Stomach (tissue), 4 donors: Measurements from ENCODE around the gene CABLES2.

Experiments
- EP300 ChIP-seq: sonication (generic); formaldehyde crosslinking; IDR thresholded peaks from one replicate; pipeline ENCODE4 v1.6.1; 2017; ENCODE audit warnings: antibody characterized with exemption
- POLR2A ChIP-seq, 4 donors: fragments of 450-650 bp; IDR thresholded peaks; one replicate each; pipeline ENCODE4 v1.6.1; 2016; ENCODE audit warnings: antibody characterized with exemption in 4 of 4, control low read depth in 2 of 4, mild to moderate bottlenecking in 1 of 4, moderate library complexity in 1 of 4
- TF ChIP-seq, protein P1 (sequence below), 7 experiments: fragments of 450-650 bp in 4 of 7; fragments of 200-600 bp in 3 of 7; sonication (generic) in 3 of 7; IDR thresholded peaks; one replicate each; pipeline ENCODE4 v1.5.1; 2016 to 2019; ENCODE audit warnings: antibody characterized with exemption in 7 of 7, control low read depth in 2 of 7, mild to moderate bottlenecking in 1 of 7

DNA sequence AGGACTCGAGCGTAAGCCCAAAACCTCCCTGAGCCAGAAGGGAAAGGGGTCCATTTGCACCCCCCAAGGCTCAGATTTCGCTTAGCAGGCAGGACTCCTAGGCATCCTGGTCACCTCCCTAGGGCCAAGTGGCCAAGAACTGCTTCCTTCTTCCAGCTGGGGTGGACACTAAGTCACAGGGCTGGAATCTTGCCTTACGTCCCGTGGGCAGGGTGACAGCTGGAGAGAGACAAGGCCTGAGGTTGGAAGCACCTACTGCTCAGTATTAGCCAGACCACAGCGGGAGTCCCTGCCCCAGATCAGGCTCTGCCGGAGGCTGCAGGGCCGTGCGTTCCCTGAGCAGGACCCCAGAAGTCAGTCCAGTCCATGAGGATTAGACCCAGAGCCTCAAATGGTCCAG lies 59.6 kb downstream of the CABLES2 start:
- TF ChIP-seq, protein P1, sequence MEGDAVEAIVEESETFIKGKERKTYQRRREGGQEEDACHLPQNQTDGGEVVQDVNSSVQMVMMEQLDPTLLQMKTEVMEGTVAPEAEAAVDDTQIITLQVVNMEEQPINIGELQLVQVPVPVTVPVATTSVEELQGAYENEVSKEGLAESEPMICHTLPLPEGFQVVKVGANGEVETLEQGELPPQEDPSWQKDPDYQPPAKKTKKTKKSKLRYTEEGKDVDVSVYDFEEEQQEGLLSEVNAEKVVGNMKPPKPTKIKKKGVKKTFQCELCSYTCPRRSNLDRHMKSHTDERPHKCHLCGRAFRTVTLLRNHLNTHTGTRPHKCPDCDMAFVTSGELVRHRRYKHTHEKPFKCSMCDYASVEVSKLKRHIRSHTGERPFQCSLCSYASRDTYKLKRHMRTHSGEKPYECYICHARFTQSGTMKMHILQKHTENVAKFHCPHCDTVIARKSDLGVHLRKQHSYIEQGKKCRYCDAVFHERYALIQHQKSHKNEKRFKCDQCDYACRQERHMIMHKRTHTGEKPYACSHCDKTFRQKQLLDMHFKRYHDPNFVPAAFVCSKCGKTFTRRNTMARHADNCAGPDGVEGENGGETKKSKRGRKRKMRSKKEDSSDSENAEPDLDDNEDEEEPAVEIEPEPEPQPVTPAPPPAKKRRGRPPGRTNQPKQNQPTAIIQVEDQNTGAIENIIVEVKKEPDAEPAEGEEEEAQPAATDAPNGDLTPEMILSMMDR (IDR thresholded peaks at IDR 0.05) = no peak
- TF ChIP-seq EP300 (no peak), POLR2A (IDR thresholded peaks at IDR 0.05) (no peak)
